SH-SY5Y (cell line): ENCODE measurements around the gene TMTC4.

Source experiments
- GATA2 ChIP-seq: IDR thresholded peaks from 2 replicates; pipeline ENCODE4 v1.6.1; 2011; ENCODE audit warnings: mild to moderate bottlenecking, low read depth, low read length
- GATA3 ChIP-seq: IDR thresholded peaks from 2 replicates; pipeline ENCODE4 v1.6.1; 2011; ENCODE audit warnings: low read depth, mild to moderate bottlenecking, low read length, moderate library complexity

DNA sequence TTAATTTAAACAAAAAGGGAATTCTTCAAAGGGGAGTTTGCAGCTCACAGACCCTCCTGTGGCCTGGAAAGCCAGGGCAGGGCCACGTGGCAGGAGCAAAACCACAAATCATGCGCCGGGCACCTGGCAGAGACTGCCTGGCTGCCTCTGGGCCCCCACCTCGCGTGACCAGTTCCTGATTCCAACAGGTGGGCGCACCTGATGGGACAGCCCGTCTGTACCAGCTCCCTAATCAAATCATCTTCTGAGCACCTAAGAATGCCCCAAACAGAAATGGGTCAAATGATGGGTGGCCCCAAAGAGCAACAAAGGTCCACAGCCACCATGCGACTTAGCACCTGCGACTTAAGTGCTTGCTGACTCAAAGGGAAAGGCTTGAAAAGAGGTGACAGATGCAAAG lies 9.2 kb downstream of the TMTC4 start:
- TF ChIP-seq GATA2 = no peak
- TF ChIP-seq GATA3 = no peak
